AG10803 (cell line): ENCODE results near the gene ESRRG.

Source experiments
- DNase-seq: peaks from one replicate; pipeline ENCODE4 v3.0.0; 2010; ENCODE audit warnings: low read depth
- H3K4me3 ChIP-seq: 2 replicates; pipeline ENCODE4 v1.5.1; 2011; ENCODE audit warnings: mild to moderate bottlenecking, low read length, control low read depth
- TF ChIP-seq, protein P1 (sequence below): conservative IDR thresholded peaks from 2 replicates; pipeline ENCODE4 v1.5.1; 2011; ENCODE audit warnings: mild to moderate bottlenecking, low read length, control low read depth, inconsistent platforms

The ESRRG gene

DNA sequence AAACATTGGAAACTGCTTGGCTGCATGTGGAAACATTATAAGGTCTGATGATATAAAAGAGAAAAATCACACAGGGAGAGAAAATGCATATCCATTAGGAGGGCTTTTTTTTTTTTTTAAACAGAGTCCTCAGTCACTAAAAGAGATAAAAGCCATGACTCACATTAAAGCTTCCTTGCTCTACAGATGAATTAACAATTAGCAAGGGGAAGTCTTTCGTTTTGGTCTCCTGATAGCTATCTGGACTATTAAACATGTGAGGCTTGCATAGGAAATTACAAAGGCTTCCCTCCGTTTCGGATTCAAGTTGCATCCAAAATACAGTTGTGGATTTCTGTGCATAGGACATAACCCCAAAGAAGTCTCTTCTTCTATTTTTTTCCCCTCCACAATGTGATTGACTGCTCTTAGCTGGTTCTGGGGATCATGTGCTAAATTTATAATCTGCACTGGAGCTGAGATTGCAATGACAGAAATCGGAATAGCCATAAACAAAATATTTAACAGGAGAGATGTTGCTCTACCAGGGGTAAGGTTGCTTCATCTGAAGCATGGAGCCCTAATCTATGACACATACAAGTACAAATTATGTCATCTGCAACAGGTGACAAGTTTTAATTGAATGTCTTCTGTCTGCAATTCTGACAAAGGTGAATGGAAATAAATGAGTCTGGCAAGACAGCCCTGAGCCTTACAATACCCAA, 146.8 kb downstream of the ESRRG start:
- TF ChIP-seq, protein P1, sequence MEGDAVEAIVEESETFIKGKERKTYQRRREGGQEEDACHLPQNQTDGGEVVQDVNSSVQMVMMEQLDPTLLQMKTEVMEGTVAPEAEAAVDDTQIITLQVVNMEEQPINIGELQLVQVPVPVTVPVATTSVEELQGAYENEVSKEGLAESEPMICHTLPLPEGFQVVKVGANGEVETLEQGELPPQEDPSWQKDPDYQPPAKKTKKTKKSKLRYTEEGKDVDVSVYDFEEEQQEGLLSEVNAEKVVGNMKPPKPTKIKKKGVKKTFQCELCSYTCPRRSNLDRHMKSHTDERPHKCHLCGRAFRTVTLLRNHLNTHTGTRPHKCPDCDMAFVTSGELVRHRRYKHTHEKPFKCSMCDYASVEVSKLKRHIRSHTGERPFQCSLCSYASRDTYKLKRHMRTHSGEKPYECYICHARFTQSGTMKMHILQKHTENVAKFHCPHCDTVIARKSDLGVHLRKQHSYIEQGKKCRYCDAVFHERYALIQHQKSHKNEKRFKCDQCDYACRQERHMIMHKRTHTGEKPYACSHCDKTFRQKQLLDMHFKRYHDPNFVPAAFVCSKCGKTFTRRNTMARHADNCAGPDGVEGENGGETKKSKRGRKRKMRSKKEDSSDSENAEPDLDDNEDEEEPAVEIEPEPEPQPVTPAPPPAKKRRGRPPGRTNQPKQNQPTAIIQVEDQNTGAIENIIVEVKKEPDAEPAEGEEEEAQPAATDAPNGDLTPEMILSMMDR = no peak
- no peak for DNase-seq
- H3K4me3 ChIP-seq = no peak overlapping the region

DNA sequence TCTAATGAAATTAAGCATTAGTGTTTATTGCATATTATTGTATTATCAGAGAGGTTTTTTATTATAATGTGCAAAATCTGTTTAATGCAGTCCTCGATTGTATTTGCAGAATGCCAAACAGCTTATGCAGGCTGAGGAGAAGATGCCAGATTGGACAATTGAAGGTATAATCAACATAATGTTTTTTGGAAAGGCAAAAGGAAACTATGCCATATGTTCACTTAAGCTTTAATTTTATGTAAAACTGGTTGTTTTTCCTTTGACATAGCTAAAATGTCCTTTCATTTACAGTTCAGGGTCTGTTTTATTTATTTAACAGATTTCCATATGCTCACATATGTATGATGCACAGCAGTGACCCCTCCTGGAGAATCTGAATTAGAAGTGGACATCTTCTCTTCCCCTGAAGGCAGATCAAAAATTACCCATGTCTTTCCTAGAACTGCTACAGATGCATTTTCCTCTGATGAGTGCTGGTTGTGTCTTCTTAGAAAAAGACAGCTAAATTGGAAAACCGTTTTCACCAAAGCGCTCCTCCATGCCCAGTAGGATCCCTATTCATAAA, 156.5 kb downstream of the ESRRG start:
- DNase-seq = peak; percentile 4
- TF ChIP-seq, protein P1 = peak; percentile 37
- no peak overlapping the region for H3K4me3 ChIP-seq

DNA sequence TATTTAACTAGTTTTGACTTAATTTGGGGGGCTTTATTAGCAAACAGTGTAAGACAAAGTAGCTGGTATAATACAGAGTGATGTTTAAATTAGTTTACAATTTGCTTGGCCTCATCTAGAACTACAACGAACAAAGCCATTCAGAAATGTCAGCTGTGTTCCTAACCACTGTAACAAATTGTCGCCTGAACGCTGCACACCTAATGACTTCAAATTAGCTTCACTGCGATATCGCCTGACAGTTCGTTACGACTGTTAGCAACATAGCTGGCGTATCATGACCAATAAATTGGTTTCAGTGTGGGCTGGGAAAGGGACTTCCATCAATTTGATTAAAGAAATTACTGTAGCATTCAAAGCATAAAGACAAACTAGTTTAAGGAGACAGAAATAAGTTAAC, 160.1 kb downstream of the ESRRG start:
- no peak for DNase-seq
- TF ChIP-seq, protein P1 = no peak
- no peak overlapping the region for H3K4me3 ChIP-seq

- TF ChIP-seq, protein P1 = 0 out of 2 replicates have a peak, but pooled peaks have one; percentile 5
- no peak for DNase-seq
- no peak overlapping the region for H3K4me3 ChIP-seq
Observed at GRCh38 chr1:216562383-216562782, 160.8 kb downstream of the ESRRG start.

GRCh38 chr1:216560527-216560926, 162.7 kb downstream of the ESRRG start:
- H3K4me3 ChIP-seq = no peak overlapping the region
- DNase-seq = no peak
- TF ChIP-seq, protein P1 = no peak

DNA sequence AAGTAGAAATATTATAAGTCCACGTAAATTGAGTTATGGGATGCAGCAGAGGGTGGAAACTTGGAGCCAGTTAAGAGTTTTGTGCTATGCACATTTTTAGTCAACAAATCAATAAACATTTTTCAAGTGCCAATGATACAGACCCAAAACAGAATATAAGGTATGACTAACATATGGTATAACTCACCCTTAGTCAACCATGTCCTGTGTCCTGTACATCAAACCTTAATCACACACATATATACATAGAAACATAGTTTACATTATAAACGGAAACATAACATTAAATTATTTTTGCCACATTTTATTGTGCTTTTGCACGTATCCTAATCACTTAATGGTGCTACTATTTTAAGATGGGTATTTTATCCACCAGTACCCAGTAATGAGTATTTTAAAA, 163.9 kb downstream of the ESRRG start:
- H3K4me3 ChIP-seq = no peak overlapping the region
- TF ChIP-seq, protein P1 = no peak
- DNase-seq = no peak

DNA sequence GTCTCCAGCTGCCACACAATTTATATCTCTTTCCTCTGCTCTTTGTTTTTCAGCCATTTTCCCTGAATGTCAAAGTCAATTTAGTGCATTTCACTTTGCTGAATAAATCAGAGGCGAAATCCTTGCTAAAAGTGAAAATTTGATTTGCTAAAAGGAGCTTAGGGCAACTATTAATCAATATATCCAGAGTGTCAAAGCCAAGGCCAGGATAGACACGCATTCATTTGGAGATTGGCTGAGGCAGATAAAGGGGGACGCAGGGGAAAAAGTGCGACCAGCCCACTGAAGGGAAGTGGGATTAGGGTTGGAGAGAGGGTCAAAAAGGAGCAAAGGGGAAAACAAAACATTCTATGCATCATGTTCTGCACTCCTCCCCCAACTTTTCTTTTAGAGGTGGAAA, 167.6 kb downstream of the ESRRG start:
- no peak for DNase-seq
- TF ChIP-seq, protein P1 = no peak
- no peak overlapping the region for H3K4me3 ChIP-seq
